Measurements from ENCODE around the gene S100A14. TPM values are rescaled to one million over a fixed set of nuclear protein-coding genes. Genes with fewer than 3 reads are reported as not detected.
"Not testable (repeated sequence)": the region's sequence is repeated elsewhere in the genome, so short reads cannot be mapped to it uniquely, and the experiment has no call there.

Gene S100A14
- total and polyA plus RNA-seq, 2 of the 13 experiments (the other 11 are each of a cell fraction or from before 2014, with no cell fraction given): 1.4 to 7.7 TPM

GRCh38 chr1:153582836-153583235 lies 33.3 kb downstream of the S100A14 start:
- H3K4me1 ChIP-seq (ENCODE audit: insufficient read depth, low read length); H3K4me2 ChIP-seq (ENCODE audit: low read depth, low read length); FAIRE-seq; H3K4me3 ChIP-seq (replicated peaks in 1 of 3; ENCODE audit: insufficient read depth in 1 of 3, low read depth in 2 of 3, low read length in 3 of 3); intact Hi-C loops (cut with micrococcal nuclease; ENCODE audit: unreplicated experiment); CTCF ChIA-PET (ENCODE audit: low intra/inter-chr PET ratio, low total read pairs); H3K27ac ChIP-seq (ENCODE audit: extremely low read length, insufficient read depth, low read length); H3K9me3 ChIP-seq (ENCODE audit: low read length); ATAC-seq; H2AFZ ChIP-seq (ENCODE audit: low read length); H3K79me2 ChIP-seq (ENCODE audit: insufficient read depth, low read length); H3K36me3 ChIP-seq (replicated peaks in 1 of 2; ENCODE audit: control insufficient read depth in 1 of 2, insufficient read depth in 2 of 2, low read length in 2 of 2); BruUV-seq (replicated peaks); POLR2A ChIA-PET; H4K20me1 ChIP-seq (ENCODE audit: insufficient read depth, low read length); H3K9ac ChIP-seq (ENCODE audit: insufficient read depth, low read depth, low read length); in situ Hi-C loops (cut with HindIII; ENCODE audit: extremely low pct_ligation_motif_present, low pct_unique_long_range_greater_than_20kb); H3K27me3 ChIP-seq (ENCODE audit: control insufficient read depth in 1 of 2, insufficient read depth in 2 of 2, low read length in 2 of 2); DNase-seq (ENCODE audit: low spot score): not testable (repeated sequence)
- no CpG with 5 or more reads among the region's 34 CpGs for WGBS (ENCODE audit: low lambda C conversion rate)

GRCh38 chr1:153578936-153579335 lies 37.2 kb downstream of the S100A14 start:
- no peaks in the 10 kb centered on the region; a peak in 1 of 5 replicates for H3K27me3 ChIP-seq (ENCODE audit: control insufficient read depth in 1 of 2, insufficient read depth in 2 of 2, low read length in 2 of 2)
- no peaks in the 10 kb centered on the region for H3K9me3 ChIP-seq (ENCODE audit: low read length)
- in situ Hi-C loops (cut with HindIII; ENCODE audit: extremely low pct_ligation_motif_present, low pct_unique_long_range_greater_than_20kb): no loop called here
- no peak overlapping the region for H3K4me3 ChIP-seq (replicated peaks in 1 of 3; ENCODE audit: insufficient read depth in 1 of 3, low read depth in 2 of 3, low read length in 3 of 3)
- H2AFZ ChIP-seq (ENCODE audit: low read length): no peak overlapping the region
- FAIRE-seq (no peak), DNase-seq (ENCODE audit: low spot score) (no peak), ATAC-seq (no peak)
- no peak overlapping the region for H3K9ac ChIP-seq (ENCODE audit: insufficient read depth, low read depth, low read length)
- no peaks in the 10 kb centered on the region for H4K20me1 ChIP-seq (ENCODE audit: insufficient read depth, low read length)
- intact Hi-C loops (cut with micrococcal nuclease; ENCODE audit: unreplicated experiment): no loop called here
- no TSS peak for BruUV-seq (replicated peaks)
- peaks cover 4% of the 10 kb centered on the region; the same call in 1 of the 2 replicates for H3K4me1 ChIP-seq (ENCODE audit: insufficient read depth, low read length)
- CTCF ChIA-PET (ENCODE audit: low intra/inter-chr PET ratio, low total read pairs): no interaction called here
- H3K27ac ChIP-seq (ENCODE audit: extremely low read length, insufficient read depth, low read length): no peak overlapping the region
- no peaks in the 10 kb centered on the region for H3K36me3 ChIP-seq (replicated peaks in 1 of 2; ENCODE audit: control insufficient read depth in 1 of 2, insufficient read depth in 2 of 2, low read length in 2 of 2)
- H3K79me2 ChIP-seq (ENCODE audit: insufficient read depth, low read length): no peaks in the 10 kb centered on the region
- POLR2A ChIA-PET: interaction anchor here (1.4 to 1.5 kb wide), 2 partner anchors 11 to 59 kb away, joined by 3 read pairs; no protein-coding TSS in a partner anchor
- H3K4me2 ChIP-seq (ENCODE audit: low read depth, low read length): no peak overlapping the region
- 30% methylated on average over 3 of the region's 3 CpGs for WGBS (ENCODE audit: low lambda C conversion rate)
- TF ChIP-seq GRHL1 (CRISPR knock-in tag; conservative IDR thresholded peaks at IDR 0.05): no peak
- no peak for TF ChIP-seq ZFAT (CRISPR knock-in tag; conservative IDR thresholded peaks at IDR 0.05)
- TF ChIP-seq HNRNPLL (IDR thresholded peaks at IDR 0.05; ENCODE audit: low read depth, low read length, poor library complexity, severe bottlenecking): no peak
- TF ChIP-seq ZNF44 (CRISPR knock-in tag; IDR thresholded peaks at IDR 0.05): no peak
- no peak for TF ChIP-seq MEIS1 (CRISPR knock-in tag; IDR thresholded peaks at IDR 0.05; ENCODE audit: borderline replicate concordance)
- TF ChIP-seq ATRX (CRISPR knock-in tag; IDR thresholded peaks at IDR 0.05; ENCODE audit: borderline replicate concordance): no peak
- no peak for TF ChIP-seq THAP9 (CRISPR knock-in tag; IDR thresholded peaks at IDR 0.05; ENCODE audit: borderline replicate concordance)
- no peak for TF ChIP-seq ZNF230 (CRISPR knock-in tag; IDR thresholded peaks at IDR 0.05)
- no peak for TF ChIP-seq MAFF (IDR thresholded peaks at IDR 0.05; ENCODE audit: low read depth, low read length)
- TF ChIP-seq MED13 (CRISPR knock-in tag; IDR thresholded peaks at IDR 0.05): no peak
- no peak for TF ChIP-seq THRA (CRISPR knock-in tag; IDR thresholded peaks at IDR 0.05; ENCODE audit: borderline replicate concordance)

All from HepG2 (cell line).